Body of pancreas (tissue), 4 donors: Measurements from ENCODE around the gene TMOD1. TPM values are rescaled to one million over a fixed set of nuclear protein-coding genes. Genes with fewer than 3 reads are reported as not detected.
A peak's percentile ranks its signal among the peaks of the same experiment; 100 is the strongest.

Experiments
- ATAC-seq: fragments of 150-250 bp; one replicate; pipeline ENCODE4 v1.9.1; 2016
- DNase-seq, 4 donors: peaks; one replicate each; pipeline ENCODE4 v3.0.0-alpha.2; 2019
- H3K27ac ChIP-seq, 4 donors: fragments of 200-600 bp; sonication (generic); 1 replicate in 3 of 4; 2 replicates in 1 of 4; pipeline versions ENCODE4 v1.5.1 to v1.6.1; 2016 to 2019; ENCODE audit warnings: mild to moderate bottlenecking in 1 of 4, mixed read lengths in 1 of 4, moderate library complexity in 1 of 4
- H3K27me3 ChIP-seq, 2 donors: fragments of 200-600 bp; sonication (generic); one replicate each; pipeline ENCODE4 v1.6.0; 2016; ENCODE audit warnings: mild to moderate bottlenecking in 1 of 2
- H3K36me3 ChIP-seq, 2 donors: fragments of 200-600 bp; sonication (generic); replicated peaks in 1 of 2; 2 replicates each; pipeline ENCODE4 v1.5.1; 2016; ENCODE audit warnings: low read depth in 2 of 2; ENCODE audit not compliant: insufficient read depth in 1 of 2
- H3K4me1 ChIP-seq: fragments of 200-600 bp; sonication (generic); one replicate; pipeline ENCODE4 v1.6.0; 2016
- H3K4me3 ChIP-seq, 2 donors: fragments of 200-600 bp; sonication (generic); 1 replicate in 1 of 2; 2 replicates in 1 of 2; pipeline ENCODE4 v1.5.1; 2016 to 2019
- H3K9me3 ChIP-seq, 3 donors: fragments of 200-600 bp; sonication (generic); 1 replicate in 2 of 3; 2 replicates in 1 of 3; pipeline ENCODE4 v1.5.1; 2016
- POLR2A ChIP-seq, 3 donors: fragments of 450-650 bp; IDR thresholded peaks; one replicate each; pipeline ENCODE4 v1.6.1; 2016; ENCODE audit warnings: antibody characterized with exemption in 3 of 3, mild to moderate bottlenecking in 2 of 3
- WGBS, 2 donors: methylation state at CpG; one replicate each; pipeline ENCODE4 v1.1.5; 2017; 5-methylcytosine and 5-hydroxymethylcytosine counted together
- intact Hi-C: fragments of 100-400 bp; cut with DNase I; formaldehyde crosslinking; loops from one replicate; pipeline ENCODE4 v1.15.1; 2023
- total RNA-seq, 2 donors: library from RNA; depleted of rRNA; stranded (reverse); fragments of >200 nt; gene quantifications; one replicate each; pipeline ENCODE4 v1.1.0, GENCODE V29; 2016
- TF ChIP-seq, protein P1 (sequence below), 7 experiments: fragments of 450-650 bp in 4 of 7; fragments of 200-600 bp in 3 of 7; sonication (generic) in 3 of 7; IDR thresholded peaks; one replicate each; pipeline ENCODE4 v1.5.1; 2016 to 2019; ENCODE audit warnings: antibody characterized with exemption in 7 of 7

TMOD1 gene
- total RNA-seq, 2 donors from 2014 or later = 9.2 to 16.1 TPM

GRCh38 chr9:97556036-97556720 lies 54.7 kb downstream of the TMOD1 start:
- ATAC-seq = no peak
- no peak overlapping the region for H3K4me3 ChIP-seq
- DNase-seq = no peak
- no peaks in the 10 kb centered on the region for H3K36me3 ChIP-seq
- intact Hi-C loops = no loop called here
- H3K9me3 ChIP-seq = no peaks in the 10 kb centered on the region
- 91 to 97% methylated on average over 10 of the region's 10 CpGs for WGBS, 2 donors
- peaks cover 28% of the 10 kb centered on the region for H3K4me1 ChIP-seq
- no peaks in the 10 kb centered on the region for H3K27me3 ChIP-seq
- H3K27ac ChIP-seq = peak overlapping the region in 1 of 4 donors; percentile 78
- TF ChIP-seq POLR2A (IDR thresholded peaks at IDR 0.05) = no peak
- TF ChIP-seq, protein P1, sequence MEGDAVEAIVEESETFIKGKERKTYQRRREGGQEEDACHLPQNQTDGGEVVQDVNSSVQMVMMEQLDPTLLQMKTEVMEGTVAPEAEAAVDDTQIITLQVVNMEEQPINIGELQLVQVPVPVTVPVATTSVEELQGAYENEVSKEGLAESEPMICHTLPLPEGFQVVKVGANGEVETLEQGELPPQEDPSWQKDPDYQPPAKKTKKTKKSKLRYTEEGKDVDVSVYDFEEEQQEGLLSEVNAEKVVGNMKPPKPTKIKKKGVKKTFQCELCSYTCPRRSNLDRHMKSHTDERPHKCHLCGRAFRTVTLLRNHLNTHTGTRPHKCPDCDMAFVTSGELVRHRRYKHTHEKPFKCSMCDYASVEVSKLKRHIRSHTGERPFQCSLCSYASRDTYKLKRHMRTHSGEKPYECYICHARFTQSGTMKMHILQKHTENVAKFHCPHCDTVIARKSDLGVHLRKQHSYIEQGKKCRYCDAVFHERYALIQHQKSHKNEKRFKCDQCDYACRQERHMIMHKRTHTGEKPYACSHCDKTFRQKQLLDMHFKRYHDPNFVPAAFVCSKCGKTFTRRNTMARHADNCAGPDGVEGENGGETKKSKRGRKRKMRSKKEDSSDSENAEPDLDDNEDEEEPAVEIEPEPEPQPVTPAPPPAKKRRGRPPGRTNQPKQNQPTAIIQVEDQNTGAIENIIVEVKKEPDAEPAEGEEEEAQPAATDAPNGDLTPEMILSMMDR (IDR thresholded peaks at IDR 0.05) = no peak

DNA sequence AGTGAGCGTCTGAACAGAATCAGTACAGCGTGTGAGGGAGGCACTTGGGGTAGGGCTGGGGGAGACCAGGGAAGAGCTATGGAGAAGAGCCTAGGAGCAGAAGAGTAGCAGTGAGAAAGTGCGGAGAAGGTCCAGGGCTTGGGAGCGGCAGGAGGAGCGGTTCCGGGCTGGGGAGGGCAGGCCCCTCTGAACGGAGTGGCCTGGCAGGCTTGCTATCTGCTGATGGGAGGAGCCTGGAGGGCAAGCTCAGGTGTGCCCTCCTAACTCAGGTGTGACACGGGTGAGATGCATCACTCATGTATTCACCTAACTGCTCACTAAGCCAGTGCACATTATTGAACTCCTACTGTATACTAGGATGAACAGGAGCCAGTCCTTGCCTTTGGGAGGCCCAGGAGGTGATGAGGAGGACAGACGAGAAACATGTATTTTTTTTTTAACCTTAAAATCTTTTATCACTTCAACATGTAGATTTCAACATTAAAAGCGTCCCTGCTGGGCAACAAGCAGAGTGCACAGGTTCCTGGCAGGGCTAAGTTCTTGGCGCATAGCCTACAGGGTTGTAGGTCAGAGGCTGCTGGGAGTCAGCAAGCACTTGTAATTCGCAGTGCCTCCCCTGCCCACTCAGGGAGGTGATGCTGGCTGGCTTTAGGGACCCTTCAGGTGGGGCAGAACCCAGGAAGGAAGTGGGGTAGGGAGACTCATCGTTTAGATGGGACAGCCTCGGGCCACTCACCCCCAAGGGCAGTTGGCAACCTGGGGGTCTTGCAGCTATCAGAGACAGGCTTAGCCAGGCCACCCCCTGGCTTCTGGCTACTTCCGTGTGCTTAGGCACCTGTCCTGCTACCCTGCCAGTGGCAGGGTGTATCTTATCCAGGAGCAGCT lies 55.5 kb downstream of the TMOD1 start:
- H3K4me1 ChIP-seq = peaks cover 28% of the 10 kb centered on the region
- no peak overlapping the region for H3K4me3 ChIP-seq
- H3K36me3 ChIP-seq = no peaks in the 10 kb centered on the region
- peak; percentile 57 to 76 (median 60) for DNase-seq
- H3K27ac ChIP-seq = peak overlapping the region; percentile 38 to 78 (median 76)
- 58 to 70% methylated on average over 14 of the region's 15 CpGs for WGBS, 2 donors
- TF ChIP-seq POLR2A (IDR thresholded peaks at IDR 0.05) = no peak
- TF ChIP-seq, protein P1 (IDR thresholded peaks at IDR 0.05) = peak in 2 of 7 experiments; percentile 13 to 21
- peak; percentile 51 for ATAC-seq
- H3K9me3 ChIP-seq = no peaks in the 10 kb centered on the region
- intact Hi-C loops = no loop called here
- H3K27me3 ChIP-seq = no peaks in the 10 kb centered on the region

DNA sequence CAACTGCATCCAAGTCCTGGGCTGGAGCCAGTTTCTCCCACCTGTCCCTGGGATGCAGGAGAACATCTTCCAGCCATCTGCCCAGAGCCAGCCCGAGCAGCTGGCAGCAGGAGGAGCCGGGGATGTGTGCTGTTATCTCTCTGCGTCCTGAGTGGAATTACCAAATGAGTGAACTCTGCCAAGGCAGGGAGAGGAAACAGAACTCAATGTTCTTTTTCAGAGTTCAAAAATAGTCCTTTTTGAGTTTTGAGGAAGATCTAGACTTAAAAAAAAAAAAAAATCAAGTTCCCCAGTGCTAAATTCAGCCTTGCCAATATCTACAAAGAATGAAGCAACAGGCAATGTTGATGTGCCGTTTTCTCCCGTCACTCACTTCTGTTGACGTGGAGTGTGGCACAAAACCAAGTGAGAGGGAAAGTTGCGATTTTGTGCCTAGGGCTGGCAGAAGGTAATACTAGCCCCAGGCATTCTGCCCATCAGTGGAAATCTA lies 56.2 kb downstream of the TMOD1 start:
- peak overlapping the region; percentile 38 to 78 (median 76) for H3K27ac ChIP-seq
- H3K27me3 ChIP-seq = no peaks in the 10 kb centered on the region
- ATAC-seq = peak; percentile 84
- peaks cover 28% of the 10 kb centered on the region for H3K4me1 ChIP-seq
- no peaks in the 10 kb centered on the region for H3K36me3 ChIP-seq
- 23 to 33% methylated on average over 6 to 7 of the region's 7 CpGs for WGBS, 2 donors
- no peaks in the 10 kb centered on the region for H3K9me3 ChIP-seq
- DNase-seq = peak; percentile 54 to 86 (median 78)
- intact Hi-C loops = no loop called here
- TF ChIP-seq, protein P1 (IDR thresholded peaks at IDR 0.05) = no peak
- peak in 1 of 3 donors; percentile 39 for TF ChIP-seq POLR2A (IDR thresholded peaks at IDR 0.05)
- no peak overlapping the region for H3K4me3 ChIP-seq

GRCh38 chr9:97558701-97559101 lies 57.2 kb downstream of the TMOD1 start:
- intact Hi-C loops = no loop called here
- WGBS, 2 donors = 66 to 70% methylated on average over 3 of the region's 3 CpGs

More at GRCh38 chr9:97558701-97559101, 57.2 kb downstream of the TMOD1 start:
- DNase-seq = no peak
- no peak for TF ChIP-seq POLR2A (IDR thresholded peaks at IDR 0.05)
- TF ChIP-seq, protein P1 (IDR thresholded peaks at IDR 0.05) = no peak
- H3K4me1 ChIP-seq = peaks cover 28% of the 10 kb centered on the region
- H3K27ac ChIP-seq = peak overlapping the region in 3 of 4 donors; percentile 45 to 78 (median 74)
- no peaks in the 10 kb centered on the region for H3K9me3 ChIP-seq
- no peak overlapping the region for H3K4me3 ChIP-seq
- H3K36me3 ChIP-seq = no peaks in the 10 kb centered on the region
- ATAC-seq = no peak
- H3K27me3 ChIP-seq = no peaks in the 10 kb centered on the region
